Smooth muscle cell of the brain vasculature (primary cell): Measurements from ENCODE around the gene NFKBIZ.
A peak's percentile ranks its signal among the peaks of the same experiment; 100 is the strongest.

Experiments used
- DNase-seq: peaks from one replicate; pipeline ENCODE4 v3.0.0-alpha.2; 2012; ENCODE audit warnings: low read depth, low spot score

NFKBIZ gene

DNA sequence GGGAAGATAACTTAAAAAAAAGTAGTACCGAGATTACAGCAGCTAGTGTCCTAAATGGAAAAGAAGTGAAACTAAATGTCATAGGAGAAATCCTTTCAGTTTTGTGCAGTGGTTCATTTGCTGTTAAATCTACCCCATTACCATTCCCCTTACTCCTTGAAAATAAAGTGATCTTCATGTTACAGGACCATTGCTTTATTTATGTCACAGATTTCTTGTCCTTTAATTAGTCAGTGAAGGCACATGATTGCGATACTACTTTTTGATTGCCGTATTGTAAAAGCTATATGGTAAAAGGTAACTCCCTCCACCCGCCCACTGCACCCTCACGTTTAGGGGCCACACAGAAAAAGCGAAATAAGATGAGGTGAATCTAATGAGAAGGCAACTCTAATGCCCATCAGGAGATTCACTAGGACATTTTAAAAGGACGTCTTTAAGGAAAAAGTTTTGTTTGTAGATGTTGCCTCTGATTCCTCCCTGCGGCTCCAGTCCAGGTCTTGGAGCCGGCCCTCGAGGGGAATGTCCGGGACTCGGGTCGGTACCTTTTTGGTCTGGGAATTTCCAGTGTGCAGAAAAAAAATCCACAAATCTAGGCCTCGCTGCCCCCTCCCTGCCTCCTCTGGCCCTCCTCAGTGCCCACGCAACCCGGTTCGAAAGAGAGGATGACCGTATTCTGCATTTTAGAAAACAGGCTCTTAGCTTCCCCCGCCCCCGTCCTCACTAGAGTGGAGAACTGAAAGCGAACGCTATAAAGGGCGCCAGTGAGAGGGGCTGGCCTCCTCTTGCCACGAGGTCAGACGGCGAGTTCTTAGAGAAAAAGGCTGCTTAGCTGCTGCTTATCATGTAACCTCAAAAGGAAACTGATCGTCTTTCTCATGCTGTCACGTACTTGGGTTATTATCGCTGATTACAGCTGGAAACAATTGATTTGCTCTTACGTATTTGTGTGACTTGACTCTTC, 21.8 kb upstream of the NFKBIZ start:
- DNase-seq: no peak

DNA sequence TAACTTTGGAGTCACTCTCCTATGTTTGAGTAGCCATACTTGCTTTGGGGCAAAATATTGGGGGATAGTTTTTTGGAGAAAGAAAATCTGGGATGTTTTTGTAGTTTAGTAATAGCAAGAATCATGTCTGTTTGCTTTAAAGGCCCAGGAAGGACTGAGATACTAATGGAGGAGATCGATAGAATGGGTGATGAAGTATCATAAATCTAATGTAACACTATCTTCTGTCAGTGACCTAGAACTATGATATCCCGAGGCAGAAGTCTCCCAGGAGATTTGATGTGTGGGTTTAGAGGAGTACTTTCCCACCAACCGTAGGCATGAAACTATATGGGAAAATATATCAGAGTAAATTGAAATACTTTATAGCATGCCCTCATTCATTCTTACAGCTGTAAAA, 21.0 kb upstream of the NFKBIZ start:
- DNase-seq: no peak

GRCh38 chr3:101828691-101829436, 20.4 kb upstream of the NFKBIZ start:
- DNase-seq: no peak

DNA sequence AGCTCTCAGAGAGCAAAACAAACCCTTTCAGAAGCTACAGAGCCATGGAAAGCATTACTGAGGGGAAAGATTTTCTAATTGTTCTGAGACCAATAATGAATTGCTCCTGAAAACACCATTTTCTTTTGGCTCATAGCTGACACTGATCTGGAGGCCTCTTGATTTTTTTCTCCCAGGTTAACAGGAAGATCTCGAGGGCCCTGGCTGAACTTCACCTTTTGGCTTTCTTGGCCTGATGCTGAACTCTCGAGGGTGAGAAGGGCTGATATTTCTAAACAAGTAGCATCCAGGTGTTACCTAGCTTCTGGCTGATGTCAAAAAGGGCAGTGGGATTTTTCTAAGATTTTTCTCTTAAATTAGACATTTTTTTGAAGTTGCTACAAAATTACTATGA, 19.9 kb upstream of the NFKBIZ start:
- DNase-seq: no peak

DNA sequence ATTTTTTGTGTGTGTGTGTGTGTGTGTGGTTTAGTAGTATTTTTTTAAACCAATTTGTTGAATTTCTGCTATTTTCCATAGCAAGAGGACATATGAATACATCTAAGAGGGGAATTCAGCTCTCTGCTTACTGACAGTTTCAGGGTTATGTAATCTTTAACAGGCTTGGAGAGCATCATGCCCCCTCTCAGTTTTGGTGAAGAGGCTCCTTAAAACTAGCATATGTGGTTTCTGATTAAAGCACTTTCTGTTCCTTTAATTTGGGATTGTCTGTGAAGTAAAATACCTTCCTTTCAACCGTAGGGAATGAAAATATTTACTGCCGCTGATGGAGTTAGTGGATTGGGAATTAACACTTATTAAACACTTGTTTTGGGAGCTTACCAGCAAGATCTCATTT, 19.4 kb upstream of the NFKBIZ start:
- no peak for DNase-seq

DNA sequence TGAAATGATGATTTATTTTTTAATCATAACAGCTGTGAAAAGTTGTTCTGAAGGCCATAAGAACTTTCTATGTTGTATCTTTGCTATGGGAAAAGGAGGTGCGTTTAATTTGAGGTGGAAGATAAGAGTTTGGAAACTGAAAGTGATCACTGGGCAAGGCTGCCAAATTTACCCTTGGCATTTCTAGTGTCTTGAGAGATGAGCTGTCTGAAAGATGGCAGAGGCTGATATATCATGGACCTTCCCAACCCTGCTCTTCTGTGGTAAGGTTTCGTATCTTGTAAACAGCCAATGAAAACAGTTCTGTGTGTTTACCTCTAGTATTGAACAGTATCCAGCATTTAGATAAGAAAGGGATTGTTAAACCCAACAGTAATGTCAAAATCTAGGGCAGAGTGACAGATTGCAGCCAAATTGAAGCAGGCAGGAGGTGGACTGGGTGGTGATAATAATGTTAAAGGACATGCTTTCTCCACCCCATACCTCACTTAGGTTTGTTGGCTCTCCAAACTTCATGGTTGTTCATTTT, 15.8 kb upstream of the NFKBIZ start:
- no peak for DNase-seq

DNA sequence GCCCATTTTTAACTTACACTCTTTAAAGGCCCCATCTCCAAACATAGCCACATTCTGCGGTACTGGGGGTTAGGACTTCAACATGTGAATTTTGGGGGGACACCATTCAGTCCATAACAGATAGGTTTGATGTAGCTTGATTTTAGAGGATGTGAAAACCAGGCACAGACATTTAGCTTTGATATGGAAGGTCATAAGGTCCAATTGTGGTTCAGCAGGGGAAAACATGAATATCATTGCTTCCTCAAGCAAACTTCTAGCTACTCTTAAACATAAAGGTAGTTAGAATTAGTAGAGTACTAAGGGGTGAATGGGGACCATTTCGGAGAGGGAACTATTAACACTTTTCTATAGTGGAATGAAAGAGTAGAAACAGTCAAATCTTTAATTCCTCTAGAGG, 13.6 kb upstream of the NFKBIZ start:
- no peak for DNase-seq

GRCh38 chr3:101836160-101836559, 13.2 kb upstream of the NFKBIZ start:
- DNase-seq: no peak

- DNase-seq: no peak
Observed at GRCh38 chr3:101836652-101837598, 12.4 kb upstream of the NFKBIZ start.

- no peak for DNase-seq
Observed at GRCh38 chr3:101838691-101839090, 10.6 kb upstream of the NFKBIZ start.

DNA sequence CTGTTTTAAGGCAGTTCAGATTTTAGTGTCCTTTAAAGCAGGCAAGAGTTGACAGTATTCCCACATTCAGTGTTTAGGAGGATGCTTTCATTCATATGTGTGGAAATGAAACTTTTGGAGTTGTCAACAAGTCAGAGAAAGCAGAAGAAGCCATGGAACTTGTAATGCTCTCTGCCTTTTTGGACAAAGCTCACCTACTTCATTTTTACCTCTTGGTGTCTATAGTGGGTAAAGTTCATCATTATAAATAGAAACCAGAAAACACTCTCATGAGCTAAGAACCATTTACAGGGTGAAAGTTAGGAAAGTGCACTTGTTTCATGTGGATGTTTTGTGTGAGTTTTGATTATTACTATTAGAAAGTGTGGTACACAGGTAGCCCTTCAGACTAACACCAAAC, 9.2 kb upstream of the NFKBIZ start:
- no peak for DNase-seq

DNA sequence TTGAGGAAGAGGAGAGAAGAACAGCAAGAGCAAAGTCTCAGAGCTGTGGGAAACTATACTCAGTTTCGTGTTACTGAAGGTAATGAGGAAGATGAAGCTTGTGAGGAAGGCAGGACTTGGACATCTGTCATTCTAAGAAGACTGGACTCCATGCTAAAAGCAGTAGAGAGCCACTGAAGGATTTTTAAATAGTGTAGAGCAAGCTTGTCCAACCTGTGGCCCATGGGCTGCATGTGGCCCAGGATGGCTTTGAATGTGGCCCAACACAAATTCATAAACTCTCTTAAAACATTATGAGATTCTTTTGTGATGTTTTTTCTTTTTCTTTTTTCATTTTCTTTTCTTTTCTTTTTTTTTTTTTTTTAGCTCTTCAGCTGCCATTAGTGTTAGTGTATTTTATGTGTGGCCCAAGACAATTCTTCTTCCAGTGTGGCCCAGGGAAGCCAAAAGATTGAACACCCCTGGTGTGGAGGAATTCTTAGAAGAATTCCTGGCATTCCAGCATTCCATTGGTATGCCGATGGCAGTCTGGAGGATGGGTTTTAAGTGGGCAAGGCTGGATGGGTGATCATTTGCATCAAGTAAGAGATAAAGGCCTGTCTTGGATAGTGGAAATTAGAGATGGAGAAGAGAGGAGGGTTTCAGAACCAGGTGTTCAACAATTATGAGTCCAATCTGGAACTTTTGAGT, 6.9 kb upstream of the NFKBIZ start:
- no peak for DNase-seq

- DNase-seq: no peak
Observed at GRCh38 chr3:101842935-101843330, 6.4 kb upstream of the NFKBIZ start.

GRCh38 chr3:101845425-101845824, 3.9 kb upstream of the NFKBIZ start:
- no peak for DNase-seq

DNA sequence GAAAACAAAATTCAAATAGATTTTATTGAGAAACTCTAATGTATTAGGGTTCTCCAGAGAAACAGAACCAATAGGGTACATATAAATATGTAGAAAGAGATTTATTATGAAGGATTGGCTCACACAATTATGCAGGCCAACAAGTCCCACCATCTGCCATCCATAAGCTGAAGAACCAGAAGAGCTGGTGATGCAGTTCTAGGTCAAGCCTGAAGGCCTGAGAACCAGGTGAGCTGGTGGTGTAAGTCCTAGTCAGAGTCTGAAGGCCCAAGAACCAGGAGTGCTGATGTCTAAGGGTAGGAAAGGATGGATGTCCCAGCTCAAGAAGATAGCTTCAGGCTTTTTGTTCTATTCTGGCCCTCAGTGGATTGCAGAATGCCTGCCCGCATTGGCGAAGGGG, 2.6 kb upstream of the NFKBIZ start:
- DNase-seq: no peak

DNA sequence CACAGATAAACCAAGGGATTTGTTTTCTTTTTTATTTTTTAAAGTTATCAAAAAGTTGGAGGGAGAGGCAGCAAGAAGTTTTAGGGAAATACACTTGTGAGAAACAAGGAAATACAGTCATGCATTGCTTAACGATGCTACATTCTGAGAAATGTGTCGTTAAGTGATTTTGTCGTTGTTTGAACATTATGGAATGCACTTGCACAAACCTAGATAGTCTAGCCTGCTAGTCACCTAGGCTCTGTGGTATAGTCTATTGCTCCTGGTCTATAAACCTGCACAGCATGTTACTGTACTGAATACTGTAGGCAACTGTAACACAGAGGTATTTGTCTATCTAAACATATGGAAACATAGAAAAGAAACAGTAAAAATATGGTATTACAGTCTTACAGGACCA, 2.0 kb upstream of the NFKBIZ start:
- DNase-seq: no peak

- DNase-seq: no peak
Observed at GRCh38 chr3:101848326-101848725, 988 bp upstream of the NFKBIZ start.

DNA sequence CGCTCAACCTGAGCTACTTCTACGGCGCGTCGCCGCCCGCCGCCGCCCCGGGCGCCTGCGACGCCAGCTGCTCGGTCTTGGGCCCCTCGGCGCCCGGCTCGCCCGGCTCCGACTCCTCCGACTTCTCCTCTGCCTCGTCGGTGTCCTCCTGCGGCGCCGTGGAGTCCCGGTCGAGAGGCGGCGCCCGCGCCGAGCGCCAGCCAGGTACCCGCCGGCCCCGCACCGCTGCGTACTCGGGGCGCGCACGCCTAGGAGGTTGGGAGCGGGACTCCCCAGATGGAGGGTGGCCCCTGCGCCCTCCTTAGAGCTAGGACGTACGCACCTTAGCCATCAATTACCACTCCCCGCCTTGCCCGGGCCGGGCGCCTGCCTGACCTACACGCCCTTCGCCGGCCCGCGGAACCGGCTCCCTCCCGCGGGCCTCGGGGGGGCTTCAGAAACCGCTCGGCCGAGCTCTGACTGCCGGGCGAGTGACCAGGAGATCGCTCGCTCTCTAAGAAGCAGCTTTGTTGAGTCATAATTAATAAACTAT, 466 bp downstream of the NFKBIZ start:
- DNase-seq: no peak

DNA sequence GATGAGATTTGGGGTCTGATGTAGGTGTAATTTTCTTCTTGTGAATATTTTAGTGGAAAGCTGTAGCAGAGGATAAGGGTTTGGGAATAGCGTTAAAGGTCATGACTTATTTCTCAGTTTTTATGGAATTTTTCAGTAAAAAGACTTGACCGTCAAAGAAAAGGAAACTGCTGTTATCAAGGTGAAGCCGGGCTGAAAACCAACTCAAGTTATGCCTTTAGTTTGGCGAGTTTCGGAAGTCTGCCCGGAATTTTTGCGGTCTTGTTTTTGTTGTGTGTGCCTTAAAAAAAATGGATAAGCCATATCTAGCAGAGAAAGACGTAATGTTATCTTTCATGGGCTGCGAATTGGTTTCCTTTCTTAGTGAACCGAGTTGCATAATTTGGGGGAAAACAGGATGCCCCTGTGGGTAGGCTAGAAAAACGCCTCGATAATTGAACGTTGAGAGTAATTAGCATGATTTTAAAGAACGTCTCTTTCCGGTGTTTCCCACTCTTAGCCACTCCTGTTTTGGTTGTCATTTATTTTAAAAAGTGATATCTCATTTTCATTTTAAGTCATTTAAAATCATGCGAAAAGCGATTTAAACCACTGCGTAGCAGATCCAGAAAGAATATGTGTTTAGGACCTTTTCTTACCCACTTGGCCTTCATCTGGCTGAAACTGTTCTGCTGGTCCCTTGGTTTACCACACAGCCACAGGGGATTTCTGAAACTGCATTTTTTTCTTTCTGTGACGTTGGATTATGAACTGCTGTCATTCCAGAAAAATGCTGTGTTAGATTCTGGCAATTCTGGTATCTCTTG, 1.1 kb downstream of the NFKBIZ start:
- DNase-seq: peak; percentile 49
